NCI-H526 treated with DMSO at 0.1 percent for 48 hours (cell line): ENCODE measurements around the gene ZNF79.

Experiments used
- DNase-seq: peaks from one replicate; lab custom pipeline; 2025; lab: John Stamatoyannopoulos, UW

The ZNF79 gene

GRCh38 chr9:127398715-127399400 is 25.3 kb upstream of the ZNF79 start:
- DNase-seq = no peak

GRCh38 chr9:127399736-127400269 is 24.4 kb upstream of the ZNF79 start:
- DNase-seq = no peak

- DNase-seq = no peak
Measured at GRCh38 chr9:127402401-127403090, 21.6 kb upstream of the ZNF79 start.

GRCh38 chr9:127403507-127404192 is 20.5 kb upstream of the ZNF79 start:
- no peak for DNase-seq

GRCh38 chr9:127404631-127405030 is 19.6 kb upstream of the ZNF79 start:
- DNase-seq = no peak

- DNase-seq = no peak
Measured at GRCh38 chr9:127405344-127406125, 18.6 kb upstream of the ZNF79 start.

- DNase-seq = no peak
Measured at GRCh38 chr9:127406799-127407491, 17.2 kb upstream of the ZNF79 start.

- DNase-seq = no peak
Measured at GRCh38 chr9:127407492-127407843, 16.7 kb upstream of the ZNF79 start.

GRCh38 chr9:127411122-127411521 is 13.1 kb upstream of the ZNF79 start:
- DNase-seq = no peak

GRCh38 chr9:127415141-127415540 is 9.0 kb upstream of the ZNF79 start:
- no peak for DNase-seq

- DNase-seq = no peak
Measured at GRCh38 chr9:127415657-127416056, 8.5 kb upstream of the ZNF79 start.

GRCh38 chr9:127417131-127418036 is 6.8 kb upstream of the ZNF79 start:
- no peak for DNase-seq

- no peak for DNase-seq
Measured at GRCh38 chr9:127418037-127418471, 6.1 kb upstream of the ZNF79 start.

- DNase-seq = no peak
Measured at GRCh38 chr9:127419348-127419747, 4.8 kb upstream of the ZNF79 start.

- DNase-seq = no peak
Measured at GRCh38 chr9:127421057-127421456, 3.1 kb upstream of the ZNF79 start.

- no peak for DNase-seq
Measured at GRCh38 chr9:127422133-127422782, 1.9 kb upstream of the ZNF79 start.

GRCh38 chr9:127422787-127423186 is 1.4 kb upstream of the ZNF79 start:
- no peak for DNase-seq

- DNase-seq = no peak
Measured at GRCh38 chr9:127423476-127423933, 677 bp upstream of the ZNF79 start.

GRCh38 chr9:127424676-127424999 is 456 bp downstream of the ZNF79 start:
- DNase-seq = no peak

- DNase-seq = no peak
Measured at GRCh38 chr9:127426756-127427155, 2.6 kb downstream of the ZNF79 start.
